H1 (cell line): ENCODE measurements around the gene MVD. TPM values are rescaled to one million over a fixed set of nuclear protein-coding genes. Genes with fewer than 3 reads are reported as not detected.

Experiments
- CTCF ChIA-PET: fragments of 300-600 bp; sonication (Branson Sonifier 250); formaldehyde crosslinking; loops from one replicate; lab custom pipeline; 2021; ENCODE audit not compliant: partially characterized antibody; lab: Charles Lee
- POLR2A ChIA-PET: fragments of 300-600 bp; sonication (Branson Sonifier 250); formaldehyde crosslinking; loops from one replicate; lab custom pipeline; 2021; ENCODE audit warnings: inconsistent platforms; ENCODE audit not compliant: partially characterized antibody; lab: Charles Lee
- DNase-seq, 2 experiments: peaks; one replicate each; pipeline versions ENCODE4 v3.0.0 to v3.0.0-alpha.2; 2010 to 2022; ENCODE audit warnings: low spot score in 2 of 2, low read depth in 1 of 2, mixed read lengths in 1 of 2
- FAIRE-seq: peaks from 2 replicates; lab custom pipeline; 2011; peaks lifted over from hg19 to GRCh38; lab: Jason Lieb, UNC
- H2AFZ ChIP-seq: 2 replicates; pipeline ENCODE4 v1.8.1; 2012; ENCODE audit warnings: low read length, inconsistent platforms
- H2AK5ac ChIP-seq: 2 replicates; pipeline ENCODE4 v1.6.1; 2013; ENCODE audit warnings: low read depth, low read length
- H2BK120ac ChIP-seq: replicated peaks from 2 replicates; pipeline ENCODE3; 2013; ENCODE audit warnings: low read depth, low read length, inconsistent platforms
- H2BK12ac ChIP-seq: 2 replicates; pipeline ENCODE4 v1.6.1; 2013; ENCODE audit warnings: low read depth, low read length
- H2BK15ac ChIP-seq: 2 replicates; pipeline ENCODE4 v1.6.1; 2013; ENCODE audit warnings: low read length
- H2BK20ac ChIP-seq: 2 replicates; pipeline ENCODE4 v1.6.1; 2013; ENCODE audit warnings: low read length
- H2BK5ac ChIP-seq: 2 replicates; pipeline ENCODE4 v1.6.1; 2013; ENCODE audit warnings: low read depth, low read length
- H3K14ac ChIP-seq: 2 replicates; pipeline ENCODE4 v1.6.1; 2013; ENCODE audit warnings: inconsistent platforms; ENCODE audit not compliant: insufficient read length
- H3K18ac ChIP-seq: 2 replicates; pipeline ENCODE4 v1.6.1; 2013; ENCODE audit warnings: low read length; ENCODE audit errors: extremely low read depth
- H3K23ac ChIP-seq: 2 replicates; pipeline ENCODE4 v1.6.1; 2013; ENCODE audit warnings: inconsistent platforms; ENCODE audit not compliant: insufficient read length
- H3K23me2 ChIP-seq: 2 replicates; pipeline ENCODE4 v1.6.1; 2013; ENCODE audit warnings: low read depth, low read length
- H3K27ac ChIP-seq: 2 replicates; pipeline ENCODE4 v1.6.1; 2011; ENCODE audit warnings: low read depth, low read length, inconsistent platforms
- H3K27me3 ChIP-seq, 4 experiments: replicated peaks in 1 of 4; 1 replicate in 1 of 4; 2 replicates in 3 of 4; pipeline versions ENCODE4 v1.6.1 to v1.8.1; 2011 to 2013; ENCODE audit warnings: low read length in 3 of 4, mild to moderate bottlenecking in 3 of 4, inconsistent platforms in 2 of 4, mixed read lengths in 2 of 4, moderate library complexity in 1 of 4; ENCODE audit not compliant: control insufficient read depth in 3 of 4, insufficient read depth in 3 of 4; ENCODE audit errors: extremely low read depth in 1 of 4
- H3K36me3 ChIP-seq, 4 experiments: 2 replicates each; pipeline versions ENCODE4 v1.6.1 to v1.8.1; 2011 to 2013; ENCODE audit warnings: mild to moderate bottlenecking in 4 of 4, low read length in 3 of 4, moderate library complexity in 2 of 4, control low read depth in 1 of 4, inconsistent platforms in 1 of 4; ENCODE audit not compliant: insufficient read depth in 4 of 4, control insufficient read depth in 2 of 4
- H3K4ac ChIP-seq: replicated peaks from 2 replicates; pipeline ENCODE3; 2013; ENCODE audit warnings: low read length, low read depth, mixed read lengths, inconsistent platforms; ENCODE audit not compliant: insufficient read length
- H3K4me1 ChIP-seq, 4 experiments: replicated peaks in 1 of 4; 1 replicate in 1 of 4; 2 replicates in 3 of 4; pipeline versions ENCODE4 v1.6.1 to v1.8.1; 2011 to 2013; ENCODE audit warnings: low read length in 3 of 4, inconsistent platforms in 2 of 4, mixed read lengths in 1 of 4; ENCODE audit not compliant: insufficient read depth in 4 of 4, control insufficient read depth in 3 of 4
- H3K4me2 ChIP-seq, 2 experiments: 2 replicates each; pipeline versions ENCODE4 v1.6.1 to v1.8.1; 2011 to 2013; ENCODE audit warnings: low read depth in 2 of 2, low read length in 2 of 2, control low read depth in 1 of 2, inconsistent platforms in 1 of 2, mild to moderate bottlenecking in 1 of 2; ENCODE audit not compliant: insufficient read depth in 1 of 2
- H3K4me3 ChIP-seq, 4 experiments: fragments of 200-600, 300-600 bp in 1 of 4; sonication (generic), shearing (Covaris generic), sonication (Bioruptor Twin) in 1 of 4; 2 replicates each; pipeline versions ENCODE4 v1.5.1 to v1.8.1; 2011 to 2016; ENCODE audit warnings: low read length in 4 of 4, low read depth in 3 of 4, control low read depth in 2 of 4, inconsistent platforms in 2 of 4, mild to moderate bottlenecking in 2 of 4, mixed read lengths in 1 of 4, moderate library complexity in 1 of 4; ENCODE audit not compliant: insufficient read depth in 2 of 4; ENCODE audit errors: extremely low read depth in 1 of 4
- H3K56ac ChIP-seq: replicated peaks from 2 replicates; pipeline ENCODE3; 2013; ENCODE audit warnings: low read depth, mild to moderate bottlenecking, mixed read lengths, low read length, inconsistent platforms; ENCODE audit not compliant: insufficient read length
- H3K79me1 ChIP-seq: 2 replicates; pipeline ENCODE4 v1.6.1; 2013; ENCODE audit warnings: low read depth, low read length, control low read depth
- H3K79me2 ChIP-seq, 2 experiments: 2 replicates each; pipeline versions ENCODE4 v1.6.1 to v1.8.1; 2012 to 2013; ENCODE audit warnings: low read length in 2 of 2, mild to moderate bottlenecking in 2 of 2, inconsistent platforms in 1 of 2; ENCODE audit not compliant: insufficient read depth in 2 of 2, control insufficient read depth in 1 of 2
- H3K9ac ChIP-seq, 4 experiments: replicated peaks in 1 of 4; 1 replicate in 1 of 4; 2 replicates in 3 of 4; pipeline versions ENCODE4 v1.6.1 to v1.8.1; 2011 to 2013; ENCODE audit warnings: low read depth in 3 of 4, low read length in 3 of 4, control low read depth in 2 of 4, mild to moderate bottlenecking in 2 of 4, moderate library complexity in 2 of 4, inconsistent platforms in 1 of 4; ENCODE audit errors: extremely low read depth in 1 of 4
- H3K9me3 ChIP-seq, 2 experiments: 2 replicates each; pipeline versions ENCODE4 v1.6.1 to v1.8.1; 2012 to 2013; ENCODE audit warnings: mild to moderate bottlenecking in 2 of 2, moderate library complexity in 2 of 2, control low read depth in 1 of 2, inconsistent platforms in 1 of 2, low read depth in 1 of 2, low read length in 1 of 2, mixed read lengths in 1 of 2; ENCODE audit not compliant: insufficient read depth in 2 of 2
- H4K20me1 ChIP-seq, 2 experiments: replicated peaks in 1 of 2; 2 replicates each; pipeline versions ENCODE3 to v1.8.1; 2011 to 2013; ENCODE audit warnings: inconsistent platforms in 2 of 2, low read length in 2 of 2, mild to moderate bottlenecking in 1 of 2; ENCODE audit not compliant: insufficient read depth in 2 of 2, control insufficient read depth in 1 of 2
- H4K5ac ChIP-seq: 2 replicates; pipeline ENCODE4 v1.6.1; 2013; ENCODE audit warnings: low read length, low read depth, mixed read lengths, inconsistent platforms; ENCODE audit not compliant: insufficient read length
- H4K8ac ChIP-seq: 2 replicates; pipeline ENCODE4 v1.8.0; 2013; ENCODE audit warnings: mild to moderate bottlenecking, moderate library complexity, low read length, inconsistent platforms; ENCODE audit not compliant: insufficient read depth; ENCODE audit errors: extremely low read depth
- H4K91ac ChIP-seq: replicated peaks from 2 replicates; pipeline ENCODE3; 2013; ENCODE audit warnings: low read length, mixed read lengths, inconsistent platforms; ENCODE audit not compliant: insufficient read length
- CBX5 ChIP-seq: fragments of 300-800, 300-1000 bp; sonication (generic); IDR thresholded peaks from 2 replicates; pipeline ENCODE4 v1.7.1; 2016; ENCODE audit warnings: antibody characterized with exemption, low read length, low read depth
- CHD2 ChIP-seq: IDR thresholded peaks from 2 replicates; pipeline ENCODE4 v1.6.1; 2012; ENCODE audit warnings: low read length, improper control_type of control experiment
- E2F6 ChIP-seq: IDR thresholded peaks from 2 replicates; pipeline ENCODE4 v1.6.1; 2012; ENCODE audit warnings: inconsistent platforms
- FOSL1 ChIP-seq: IDR thresholded peaks from 2 replicates; pipeline ENCODE4 v1.6.1; 2011; ENCODE audit warnings: mild to moderate bottlenecking, low read depth, low read length, moderate library complexity; ENCODE audit not compliant: insufficient read depth
- HDAC6 ChIP-seq: IDR thresholded peaks from one replicate; pipeline ENCODE4 v1.7.1; 2012; ENCODE audit warnings: low read depth, mild to moderate bottlenecking, inconsistent platforms, low read length, moderate library complexity
- JUN ChIP-seq: IDR thresholded peaks from 2 replicates; pipeline ENCODE4 v1.6.1; 2011; ENCODE audit warnings: low read depth, mild to moderate bottlenecking, improper control_type of control experiment, low read length
- NRF1 ChIP-seq: IDR thresholded peaks from 2 replicates; pipeline ENCODE4 v1.6.1; 2011; ENCODE audit warnings: mild to moderate bottlenecking, low read depth, low read length, improper control_type of control experiment
- PHF8 ChIP-seq: fragments of 200-600 bp; sonication (generic); conservative IDR thresholded peaks from 2 replicates; pipeline ENCODE4 v1.7.1; 2012; ENCODE audit warnings: low read depth, mild to moderate bottlenecking, inconsistent platforms, low read length, moderate library complexity
- POLR2AphosphoS5 ChIP-seq: IDR thresholded peaks from 2 replicates; pipeline ENCODE4 v1.6.1; 2011; ENCODE audit warnings: low read depth, low read length
- TBP ChIP-seq: IDR thresholded peaks from 2 replicates; pipeline ENCODE4 v1.6.1; 2011; ENCODE audit warnings: low read depth, low read length, improper control_type of control experiment
- ZNF274 ChIP-seq: IDR thresholded peaks from 2 replicates; pipeline ENCODE4 v1.7.0; 2012; ENCODE audit warnings: low read length, borderline replicate concordance; ENCODE audit errors: extremely low read depth
- WGBS, 2 experiments: shearing (Covaris generic) in 1 of 2; methylation state at CpG; one replicate each; pipeline versions ENCODE4 v1.1.6 to v1.1.7; 2013 to 2015; ENCODE audit warnings: low lambda C conversion rate in 2 of 2, mixed read lengths in 2 of 2, inconsistent platforms in 1 of 2, low coverage in 1 of 2, missing lambda C conversion rate in 1 of 2; ENCODE audit not compliant: insufficient replicate concordance in 2 of 2, insufficient coverage in 1 of 2, insufficient read length in 1 of 2; ENCODE audit errors: extremely low coverage in 1 of 2, missing lambda C conversion rate in 1 of 2; 5-methylcytosine and 5-hydroxymethylcytosine counted together
- polyA plus RNA-seq, 7 experiments: library from polyadenylated mRNA; depleted of rRNA in 3 of 7; stranded (reverse) in 5 of 7; unstranded in 2 of 7; fragments of >200 nt in 5 of 7; fragments of 200-250 nt in 2 of 7; gene quantifications; 1 replicate in 5 of 7; 2 replicates in 1 of 7; 4 replicates in 1 of 7; pipeline versions ENCODE4 v1.2.1 to v1.2.3, GENCODE V29; 2011 to 2013; ENCODE audit warnings: missing spikeins in 2 of 7, mixed read lengths in 2 of 7
- total RNA-seq: library from RNA; stranded (reverse); fragmentation: NEBNext Ultra II Directional; extraction: Animal tissue kit (Norgen Biotek cat#: 25700); gene quantifications from 2 replicates; pipeline ENCODE4 v1.2.1, GENCODE V29; 2021
- TF ChIP-seq, protein P1 (sequence below): IDR thresholded peaks from 2 replicates; pipeline ENCODE4 v1.6.1; 2012; ENCODE audit warnings: inconsistent platforms

The MVD gene
- total and polyA plus RNA-seq, 2 of the 8 experiments (the other 6 are each of a cell fraction or from before 2014, with no cell fraction given): 47.2 to 77.3 TPM

DNA sequence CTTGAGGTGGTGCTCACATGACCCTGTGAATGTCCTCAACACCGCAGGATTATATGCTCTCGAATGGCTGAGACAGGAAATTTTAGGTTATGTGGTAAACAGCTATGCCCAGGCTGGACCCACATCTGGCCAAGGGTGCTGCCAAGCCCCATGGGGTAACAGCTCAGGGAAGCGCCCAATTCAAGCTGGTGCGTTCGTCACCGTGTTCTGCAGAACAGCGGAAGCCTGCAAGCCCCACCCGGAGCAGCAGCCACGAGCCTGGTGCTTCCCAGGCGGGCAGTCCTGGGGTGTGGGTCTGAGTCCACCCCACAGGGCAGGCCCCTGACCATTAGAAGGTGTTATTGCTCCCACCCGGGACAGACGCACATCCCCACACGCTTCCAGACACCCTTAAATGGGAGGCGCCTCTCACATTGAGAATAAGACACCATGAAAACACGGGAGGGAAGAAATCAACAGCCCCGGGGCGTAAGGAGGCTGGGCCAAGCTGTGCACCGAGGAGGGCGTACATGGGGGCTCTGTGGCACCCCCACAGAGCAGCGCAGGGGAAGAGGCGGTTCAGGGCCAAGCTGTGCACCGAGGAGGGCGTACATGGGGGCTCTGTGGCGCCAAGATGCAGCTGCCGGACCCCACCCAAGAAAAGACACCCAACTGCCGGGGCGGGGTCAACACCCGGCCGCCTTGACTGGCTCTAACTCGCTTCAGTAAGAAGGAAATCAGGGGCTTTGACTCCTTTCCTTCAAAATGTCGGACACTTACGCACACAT, 9.1 kb downstream of the MVD start:
- ChIA-PET CTCF (interaction anchor here (1.2 to 1.9 kb wide), 2 partner anchors 69 to 82 kb away, joined by 3 to 4 read pairs; no protein-coding TSS in a partner anchor), POLR2A (interaction anchor here (0.6 to 2.0 kb wide), 2 partner anchors 9 to 1318 kb away, joined by 3 to 4 read pairs; partner anchors contain the start of gene MVD)
- peaks cover 10% of the 10 kb centered on the region; the same call in 1 of the 2 replicates for H3K23me2 ChIP-seq
- no peaks in the 10 kb centered on the region for H3K9me3 ChIP-seq
- no peak overlapping the region for H2AK5ac ChIP-seq
- peaks cover 3 to 29% (median 4%) of the 10 kb centered on the region in 4 experiments; a peak in 7 of 8 replicates for H3K36me3 ChIP-seq
- H3K79me2 ChIP-seq: peaks cover 0 to under 1% of the 10 kb centered on the region in 2 experiments; a peak in 1 of 4 replicates
- no peak overlapping the region for H3K23ac ChIP-seq
- H2BK5ac ChIP-seq: no peak overlapping the region
- H3K4ac ChIP-seq: no peak overlapping the region
- H2BK20ac ChIP-seq: no peak overlapping the region
- WGBS, 2 experiments: 88% methylated on average over 29 of the region's 32 CpGs; no CpG with 5 or more reads in 1 of the 2 experiments
- no peak overlapping the region for H2BK15ac ChIP-seq
- H4K20me1 ChIP-seq: peaks cover 0 to 36% of the 10 kb centered on the region in 2 experiments
- H3K4me1 ChIP-seq: peaks cover 0 to 11% (median 7%) of the 10 kb centered on the region in 4 experiments; a peak in 5 of 7 replicates
- H2BK120ac ChIP-seq: no peak overlapping the region
- H3K4me2 ChIP-seq: no peak overlapping the region
- FAIRE-seq: no peak
- peak overlapping the region; percentile 65; the same call in 1 of the 2 replicates for H4K8ac ChIP-seq
- H3K56ac ChIP-seq: no peak overlapping the region
- DNase-seq: no peak
- H3K14ac ChIP-seq: no peak overlapping the region
- H3K27ac ChIP-seq: no peak overlapping the region
- H3K18ac ChIP-seq: no peak overlapping the region
- no peak overlapping the region for H4K5ac ChIP-seq
- no peaks in the 10 kb centered on the region for H3K27me3 ChIP-seq
- H2AFZ ChIP-seq: no peak overlapping the region
- H3K4me3 ChIP-seq: no peak overlapping the region
- peaks cover 6% of the 10 kb centered on the region for H3K79me1 ChIP-seq
- H4K91ac ChIP-seq: no peak overlapping the region
- H3K9ac ChIP-seq: no peak overlapping the region
- H2BK12ac ChIP-seq: no peak overlapping the region
- TF ChIP-seq, protein P1, sequence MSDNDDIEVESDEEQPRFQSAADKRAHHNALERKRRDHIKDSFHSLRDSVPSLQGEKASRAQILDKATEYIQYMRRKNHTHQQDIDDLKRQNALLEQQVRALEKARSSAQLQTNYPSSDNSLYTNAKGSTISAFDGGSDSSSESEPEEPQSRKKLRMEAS: no peak
- TF ChIP-seq TBP (no peak), POLR2AphosphoS5 (no peak), NRF1 (no peak), ZNF274 (no peak), PHF8 (no peak), HDAC6 (no peak), JUN (no peak), CHD2 (no peak), E2F6 (no peak), CBX5 (no peak), FOSL1 (no peak)
